IPS-18c (cell line): ENCODE measurements around the gene FFAR1.

Source experiments
- H3K4me3 ChIP-seq: 2 replicates; pipeline ENCODE4 v1.7.0; 2013; ENCODE audit warnings: low read depth, mild to moderate bottlenecking, low read length, moderate library complexity; ENCODE audit not compliant: insufficient read depth
- H3K9me3 ChIP-seq: one replicate; pipeline ENCODE4 v1.6.1; 2013; ENCODE audit warnings: mild to moderate bottlenecking, low read length, moderate library complexity; ENCODE audit not compliant: control insufficient read depth, insufficient read depth

Gene FFAR1

GRCh38 chr19:35311901-35312665, 35.6 kb upstream of the FFAR1 start:
- Histone ChIP-seq H3K9me3 (no peaks in the 10 kb centered on the region), H3K4me3 (no peak overlapping the region)

- Histone ChIP-seq H3K4me3 (no peak overlapping the region), H3K9me3 (no peaks in the 10 kb centered on the region)
Observed at GRCh38 chr19:35313587-35313986, 34.1 kb upstream of the FFAR1 start.

- H3K9me3 ChIP-seq = no peaks in the 10 kb centered on the region
- H3K4me3 ChIP-seq = no peak overlapping the region
Observed at GRCh38 chr19:35314031-35314430, 33.7 kb upstream of the FFAR1 start.

- no peaks in the 10 kb centered on the region for H3K9me3 ChIP-seq
Observed at GRCh38 chr19:35314858-35315470, 32.7 kb upstream of the FFAR1 start.

GRCh38 chr19:35315883-35316282, 31.8 kb upstream of the FFAR1 start:
- H3K4me3 ChIP-seq = no peak overlapping the region

More at GRCh38 chr19:35314858-35315470, 32.7 kb upstream of the FFAR1 start:
- no peak overlapping the region for H3K4me3 ChIP-seq

GRCh38 chr19:35316560-35316959, 31.1 kb upstream of the FFAR1 start:
- Histone ChIP-seq H3K9me3 (no peaks in the 10 kb centered on the region), H3K4me3 (no peak overlapping the region)

More at GRCh38 chr19:35315883-35316282, 31.8 kb upstream of the FFAR1 start:
- H3K9me3 ChIP-seq = no peaks in the 10 kb centered on the region

- no peak overlapping the region for H3K4me3 ChIP-seq
Observed at GRCh38 chr19:35317464-35318043, 30.1 kb upstream of the FFAR1 start.

GRCh38 chr19:35318679-35319448, 28.8 kb upstream of the FFAR1 start:
- H3K9me3 ChIP-seq = peaks cover 2% of the 10 kb centered on the region
- no peak overlapping the region for H3K4me3 ChIP-seq

More at GRCh38 chr19:35317464-35318043, 30.1 kb upstream of the FFAR1 start:
- peaks cover 2% of the 10 kb centered on the region for H3K9me3 ChIP-seq

GRCh38 chr19:35320065-35320713, 27.5 kb upstream of the FFAR1 start:
- Histone ChIP-seq H3K9me3 (peaks cover 2% of the 10 kb centered on the region), H3K4me3 (no peak overlapping the region)

GRCh38 chr19:35321291-35321690, 26.4 kb upstream of the FFAR1 start:
- Histone ChIP-seq H3K9me3 (peaks cover 2% of the 10 kb centered on the region), H3K4me3 (no peak overlapping the region)

GRCh38 chr19:35322014-35322413, 25.7 kb upstream of the FFAR1 start:
- Histone ChIP-seq H3K4me3 (no peak overlapping the region), H3K9me3 (peaks cover 2% of the 10 kb centered on the region)

GRCh38 chr19:35327642-35328041, 20.1 kb upstream of the FFAR1 start:
- Histone ChIP-seq H3K9me3 (no peaks in the 10 kb centered on the region), H3K4me3 (no peak overlapping the region)

GRCh38 chr19:35328851-35329285, 18.8 kb upstream of the FFAR1 start, which contains the start of gene CD22:
Gene CD22 (plus strand): TSS chr19:35329187. CDS start chr19:35332041, 2,854 bp downstream.
- Histone ChIP-seq H3K4me3 (no peak within 1 kb of the TSS), H3K9me3 (no peaks in the 10 kb centered on the region)

GRCh38 chr19:35329323-35329722, 18.4 kb upstream of the FFAR1 start:
- Histone ChIP-seq H3K4me3 (no peak overlapping the region), H3K9me3 (no peaks in the 10 kb centered on the region)

- Histone ChIP-seq H3K9me3 (no peaks in the 10 kb centered on the region), H3K4me3 (no peak overlapping the region)
Observed at GRCh38 chr19:35330475-35330874, 17.2 kb upstream of the FFAR1 start.

GRCh38 chr19:35331551-35332214, 16.0 kb upstream of the FFAR1 start:
- H3K9me3 ChIP-seq = no peaks in the 10 kb centered on the region

More at GRCh38 chr19:35331551-35332214, 16.0 kb upstream of the FFAR1 start:
- no peak overlapping the region for H3K4me3 ChIP-seq
